T-helper 17 cell (primary cell): ENCODE measurements around the gene S100A10. TPM values are rescaled to one million over a fixed set of nuclear protein-coding genes. Genes with fewer than 3 reads are reported as not detected.

Source experiments
- ATAC-seq: fragments of 150-1000 bp; cut with Tn5 transposase; 2 replicates; pipeline ENCODE4 v1.10.0; 2021; ENCODE audit warnings: mild to moderate bottlenecking, moderate library complexity
- DNase-seq, 3 donors: peaks; one replicate each; pipeline versions ENCODE4 v3.0.0 to v3.0.0-alpha.2; 2020 to 2021
- H3K9me3 ChIP-seq: one replicate; pipeline ENCODE4 v1.7.0; 2013; ENCODE audit warnings: low read length, mild to moderate bottlenecking; ENCODE audit not compliant: control insufficient read depth, poor library complexity, severe bottlenecking
- H3K27ac Mint-ChIP-seq: one replicate; pipeline ENCODE4 v1.8.0; 2022; ENCODE audit warnings: mild to moderate bottlenecking, moderate library complexity, mixed read lengths
- H3K27me3 Mint-ChIP-seq: one replicate; pipeline ENCODE4 v1.8.0; 2022; ENCODE audit warnings: mixed read lengths
- H3K36me3 Mint-ChIP-seq: one replicate; pipeline ENCODE4 v1.8.0; 2022; ENCODE audit warnings: low read depth, mixed read lengths
- H3K4me1 Mint-ChIP-seq: one replicate; pipeline ENCODE4 v1.8.0; 2022; ENCODE audit warnings: mild to moderate bottlenecking, mixed read lengths
- H3K4me3 Mint-ChIP-seq: one replicate; pipeline ENCODE4 v1.8.0; 2022; ENCODE audit warnings: mild to moderate bottlenecking, moderate library complexity, mixed read lengths
- total RNA-seq, 4 donors: library from RNA in 2 of 4; stranded (reverse) in 2 of 4; gene quantifications; one replicate each; pipeline ENCODE4 v1.2.3 and lab custom pipeline; 2022 to 2026

The S100A10 gene
- total RNA-seq (100 to 1,000 TPM; 317 to 349 TPM), total RNA-seq (lab: John Stamatoyannopoulos, UW) (114 to 140 reads per million in 2 donors)

- H3K4me1 Mint-ChIP-seq: peaks cover 43% of the 10 kb centered on the region
- peak within 1 kb of the TSS; percentile 96 for H3K27ac Mint-ChIP-seq
Measured at GRCh38 chr1:151993734-151994496, at the start of gene S100A10. S100A10 (minus strand) TSS chr1:151993859; CDS start chr1:151986230, 7,629 bp downstream.

DNA sequence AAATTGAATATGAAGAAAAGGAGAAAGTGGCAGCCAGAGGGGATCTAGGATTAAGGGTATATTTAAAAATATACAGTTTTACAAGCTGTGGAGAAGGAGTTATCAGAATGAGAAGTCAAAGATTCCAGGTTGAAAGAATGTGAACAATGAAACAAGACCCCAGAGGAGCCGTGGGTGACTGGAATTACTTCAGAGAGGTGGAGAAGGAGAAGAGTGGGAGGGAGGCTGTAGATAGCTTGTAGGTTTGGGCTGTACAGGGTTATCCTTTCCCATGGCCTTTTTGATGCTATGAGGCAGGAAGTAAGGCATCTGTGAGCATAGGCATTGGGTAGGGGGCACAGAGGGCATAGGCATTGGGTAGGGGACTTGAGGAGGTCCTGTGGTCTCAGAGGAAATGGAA, 48.4 kb upstream of the S100A10 start:
- ATAC-seq (no peak), DNase-seq (no peak)
- H3K4me3 Mint-ChIP-seq: no peak overlapping the region
- no peak overlapping the region for H3K27ac Mint-ChIP-seq
- H3K9me3 ChIP-seq: no peaks in the 10 kb centered on the region
- H3K4me1 Mint-ChIP-seq: peaks cover 16% of the 10 kb centered on the region
- H3K36me3 Mint-ChIP-seq: no peaks in the 10 kb centered on the region
- H3K27me3 Mint-ChIP-seq: no peaks in the 10 kb centered on the region

More at GRCh38 chr1:151993734-151994496, at the start of gene S100A10:
- ATAC-seq: peak; percentile 82
- H3K9me3 ChIP-seq: no peaks in the 10 kb centered on the region
- peak; percentile 71 to 75 (median 72) for DNase-seq
- Mint-ChIP-seq H3K4me3 (peak within 1 kb of the TSS; percentile 96), H3K36me3 (peaks cover 6% of the 10 kb centered on the region), H3K27me3 (no peaks in the 10 kb centered on the region)

DNA sequence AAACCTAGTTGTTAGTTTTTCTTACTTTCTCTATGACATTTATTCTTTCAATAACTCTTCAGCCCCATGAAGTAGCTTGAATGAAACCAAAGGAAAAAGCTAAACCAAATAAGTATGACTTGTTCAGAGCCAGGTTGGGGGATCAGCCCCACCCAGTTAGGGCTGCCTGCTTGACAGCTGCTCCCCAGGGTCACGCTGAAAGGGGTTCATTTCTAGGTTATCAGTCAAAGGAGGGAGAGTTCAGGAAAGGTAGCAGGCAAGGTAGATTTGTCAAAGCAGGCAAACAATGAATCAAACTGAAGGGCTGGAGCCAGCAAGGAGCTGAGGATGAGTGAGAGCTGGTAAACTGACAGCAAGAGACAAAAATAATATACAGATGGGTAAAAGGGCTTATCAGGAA, 46.2 kb upstream of the S100A10 start:
- H3K4me1 Mint-ChIP-seq: peaks cover 23% of the 10 kb centered on the region

GRCh38 chr1:152039461-152039860, 45.8 kb upstream of the S100A10 start:
- H3K9me3 ChIP-seq: no peaks in the 10 kb centered on the region
- Mint-ChIP-seq H3K27me3 (no peaks in the 10 kb centered on the region), H3K27ac (no peak overlapping the region), H3K4me1 (peaks cover 24% of the 10 kb centered on the region), H3K36me3 (peaks cover 4% of the 10 kb centered on the region), H3K4me3 (no peak overlapping the region)
- no peak for ATAC-seq
- DNase-seq: no peak

More for the DNA sequence above, 46.2 kb upstream of the S100A10 start:
- no peak overlapping the region for H3K4me3 Mint-ChIP-seq
- no peaks in the 10 kb centered on the region for H3K27me3 Mint-ChIP-seq
- no peak overlapping the region for H3K27ac Mint-ChIP-seq
- no peak for DNase-seq
- H3K9me3 ChIP-seq: no peaks in the 10 kb centered on the region
- no peak for ATAC-seq
- H3K36me3 Mint-ChIP-seq: peaks cover 4% of the 10 kb centered on the region

- H3K4me3 Mint-ChIP-seq: no peak overlapping the region
- ATAC-seq: no peak
- H3K36me3 Mint-ChIP-seq: peaks cover 4% of the 10 kb centered on the region
- DNase-seq: no peak
- peaks cover 22% of the 10 kb centered on the region for H3K4me1 Mint-ChIP-seq
- no peaks in the 10 kb centered on the region for H3K27me3 Mint-ChIP-seq
- no peak overlapping the region for H3K27ac Mint-ChIP-seq
- H3K9me3 ChIP-seq: no peaks in the 10 kb centered on the region
Measured at GRCh38 chr1:152038871-152039270, 45.2 kb upstream of the S100A10 start.

DNA sequence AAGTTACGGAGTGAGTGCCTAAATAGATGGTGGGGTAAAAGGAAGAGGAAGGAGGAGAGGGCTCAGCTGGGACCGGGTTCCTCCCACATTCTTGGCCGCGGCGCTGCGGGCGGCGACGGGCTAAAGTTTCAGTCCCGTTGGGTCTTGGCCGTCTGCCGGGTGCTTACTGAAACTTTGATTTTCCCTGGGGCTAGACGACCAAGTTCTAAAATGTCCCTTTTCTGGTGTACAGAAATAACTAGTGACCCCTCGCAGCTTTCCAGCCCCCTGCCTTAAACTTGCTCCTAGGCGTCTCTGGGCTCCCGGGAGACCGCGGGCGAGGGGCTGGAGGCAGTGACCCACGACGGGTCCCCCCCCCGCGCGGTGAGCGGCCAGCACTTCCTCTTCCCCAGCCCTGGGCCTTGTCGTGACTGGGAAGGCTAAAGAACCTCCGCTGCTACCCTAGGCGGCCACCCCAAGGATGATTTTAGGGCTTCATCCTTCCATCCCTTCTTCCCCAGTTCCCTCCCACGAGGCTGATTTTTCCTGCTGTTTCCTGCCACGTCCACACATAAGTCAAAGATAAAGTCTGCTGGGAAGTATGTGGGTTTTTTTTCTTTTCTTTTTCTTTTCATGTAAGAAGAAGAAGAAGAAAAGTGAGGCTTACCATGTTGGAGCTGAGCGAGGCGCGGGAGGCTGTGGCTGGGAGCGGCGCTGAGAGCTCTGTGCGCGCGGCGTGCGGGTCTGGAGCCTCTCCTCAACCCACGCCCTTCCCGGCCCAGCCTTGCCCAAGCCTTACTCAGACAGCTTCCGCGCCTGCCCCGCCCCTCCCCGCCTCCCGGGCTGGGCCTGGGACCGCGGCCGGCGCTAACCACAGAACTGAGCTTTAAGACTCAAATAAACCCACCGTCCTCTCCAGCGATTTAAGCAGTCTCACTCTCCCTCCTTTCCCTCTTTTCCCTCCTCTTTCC, 42.9 kb upstream of the S100A10 start, which contains the start of gene S100A11:
Gene S100A11 (minus strand): TSS at position 738 of the 950 bp plus-strand sequence. CDS start 89 bp downstream, at position 649.
- peak; percentile 55 to 59 (median 57) for DNase-seq
- Mint-ChIP-seq H3K4me3 (peak within 1 kb of the TSS; percentile 98), H3K4me1 (peaks cover 33% of the 10 kb centered on the region), H3K36me3 (peaks cover 10% of the 10 kb centered on the region), H3K27ac (peak within 1 kb of the TSS; percentile 99), H3K27me3 (no peaks in the 10 kb centered on the region)
- no peaks in the 10 kb centered on the region for H3K9me3 ChIP-seq
- ATAC-seq: peak; percentile 53

- Mint-ChIP-seq H3K27ac (peak overlapping the region; percentile 99), H3K4me1 (peaks cover 34% of the 10 kb centered on the region), H3K36me3 (peaks cover 11% of the 10 kb centered on the region), H3K4me3 (peak overlapping the region; percentile 98), H3K27me3 (no peaks in the 10 kb centered on the region)
- ATAC-seq (peak; percentile 23), DNase-seq (no peak)
- no peaks in the 10 kb centered on the region for H3K9me3 ChIP-seq
Measured at GRCh38 chr1:152035539-152036266, 42.0 kb upstream of the S100A10 start.

DNA sequence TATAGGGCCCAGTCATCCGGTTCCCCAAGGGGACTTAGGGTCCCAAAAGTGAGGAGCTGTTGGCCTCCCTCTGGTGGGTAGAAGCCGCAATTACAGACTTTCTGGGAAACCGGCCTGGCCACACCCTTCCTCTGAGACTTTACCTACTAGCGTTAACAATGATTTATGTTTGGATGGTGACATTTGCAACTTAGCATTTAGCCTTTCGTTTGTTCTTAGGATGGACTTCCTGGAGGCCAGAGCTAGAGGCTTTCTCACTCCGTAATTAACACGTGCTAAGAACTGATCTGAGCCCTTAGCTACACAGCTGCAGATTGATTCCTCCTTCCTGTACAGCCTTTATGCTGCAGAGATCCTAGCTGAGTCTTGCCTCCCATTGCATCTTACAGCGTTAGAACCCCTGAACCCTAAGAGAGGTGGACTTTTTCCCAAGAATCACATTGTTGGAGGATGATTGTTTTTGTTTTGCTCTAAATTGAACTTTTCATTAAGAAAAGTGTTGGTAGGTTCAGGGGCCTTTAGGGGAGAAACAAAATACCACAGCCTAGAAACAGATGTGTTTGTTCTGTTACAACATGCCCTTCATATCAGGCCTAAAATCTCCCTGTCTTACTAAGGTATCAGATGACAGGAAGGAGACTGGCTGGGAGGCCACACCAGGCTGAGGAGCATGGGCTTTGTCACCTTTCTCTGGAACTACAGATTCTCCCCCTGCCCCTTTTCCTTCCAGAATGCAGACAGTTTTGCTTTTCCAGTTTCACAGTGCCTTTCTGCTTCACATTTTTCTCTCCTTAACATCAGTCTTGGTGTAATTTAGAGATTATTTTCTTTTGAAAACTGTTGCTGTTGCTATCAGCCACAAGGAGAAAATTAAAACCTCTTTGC, 41.2 kb upstream of the S100A10 start:
- Mint-ChIP-seq H3K4me3 (peak overlapping the region; percentile 98), H3K27me3 (no peaks in the 10 kb centered on the region), H3K27ac (peak overlapping the region; percentile 99), H3K36me3 (peaks cover 13% of the 10 kb centered on the region), H3K4me1 (peaks cover 38% of the 10 kb centered on the region)
- peak; percentile 87 for ATAC-seq
- H3K9me3 ChIP-seq: no peaks in the 10 kb centered on the region
- DNase-seq: peak in 2 of 3 donors; percentile 56 to 57

GRCh38 chr1:152034324-152034653, 40.6 kb upstream of the S100A10 start:
- DNase-seq (no peak), ATAC-seq (no peak)
- Mint-ChIP-seq H3K36me3 (peaks cover 13% of the 10 kb centered on the region), H3K27ac (peak overlapping the region; percentile 99), H3K4me1 (peaks cover 40% of the 10 kb centered on the region), H3K27me3 (no peaks in the 10 kb centered on the region), H3K4me3 (peak overlapping the region; percentile 98)
- no peaks in the 10 kb centered on the region for H3K9me3 ChIP-seq

GRCh38 chr1:152029929-152030211, 36.2 kb upstream of the S100A10 start:
- H3K27ac Mint-ChIP-seq: no peak overlapping the region
- no peaks in the 10 kb centered on the region for H3K9me3 ChIP-seq
- H3K27me3 Mint-ChIP-seq: no peaks in the 10 kb centered on the region
- H3K36me3 Mint-ChIP-seq: peaks cover 9% of the 10 kb centered on the region
- peaks cover 29% of the 10 kb centered on the region for H3K4me1 Mint-ChIP-seq
- ATAC-seq (no peak), DNase-seq (no peak)
- no peak overlapping the region for H3K4me3 Mint-ChIP-seq

DNA sequence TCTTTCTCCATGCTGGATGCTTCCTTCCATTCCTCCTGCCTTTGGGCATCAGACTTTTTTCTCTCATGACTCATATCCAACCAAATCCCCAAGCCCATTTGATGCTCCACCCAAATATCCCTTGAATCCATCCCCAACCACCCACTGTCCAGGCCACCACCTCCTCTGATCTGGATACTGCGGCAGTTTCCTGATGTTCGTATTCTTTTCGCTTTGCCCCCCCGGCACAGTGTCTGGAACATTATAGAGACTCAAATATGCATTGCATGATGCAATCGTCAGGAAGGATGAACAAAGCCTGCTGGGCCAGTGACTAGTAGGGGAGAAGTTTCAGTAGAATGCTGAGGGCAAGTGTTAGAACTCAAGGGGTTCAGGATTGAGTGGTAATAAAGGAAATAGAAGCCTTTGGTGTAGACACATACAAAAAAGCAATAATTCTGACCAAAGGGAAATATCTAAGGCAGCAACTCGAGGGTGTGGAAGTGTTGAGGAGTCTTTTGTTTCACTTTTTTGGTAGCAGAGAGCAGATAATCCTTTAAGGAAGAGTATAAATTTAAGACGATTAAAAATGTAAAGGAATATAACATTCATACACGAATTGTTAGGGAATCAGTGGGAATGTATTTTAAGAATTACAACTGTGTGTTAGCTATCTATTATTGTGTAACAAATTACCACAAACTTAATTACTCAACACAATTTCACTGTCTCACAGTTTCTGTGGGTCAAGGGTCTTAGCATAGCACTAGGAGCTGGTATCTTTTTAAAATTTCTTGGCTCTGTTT, 35.7 kb upstream of the S100A10 start:
- Mint-ChIP-seq H3K27me3 (no peaks in the 10 kb centered on the region), H3K27ac (peak overlapping the region; percentile 1), H3K4me3 (no peak overlapping the region), H3K4me1 (peaks cover 26% of the 10 kb centered on the region), H3K36me3 (peaks cover 9% of the 10 kb centered on the region)
- DNase-seq (no peak), ATAC-seq (no peak)
- H3K9me3 ChIP-seq: no peaks in the 10 kb centered on the region
